ENCODE measurements around the gene HAO1.
A peak's percentile ranks its signal among the peaks of the same experiment; 100 is the strongest.
"Not testable (repeated sequence)": the region's sequence is repeated elsewhere in the genome, so short reads cannot be mapped to it uniquely, and the experiment has no call there.

The HAO1 gene

GRCh38 chr20:7850775-7851490 is 89.3 kb downstream of the HAO1 start:
- H3K36me3 Mint-ChIP-seq = no peaks in the 10 kb centered on the region
- H3K27ac Mint-ChIP-seq = no peak overlapping the region
- ATAC-seq (no peak), DNase-seq (ENCODE audit: low spot score in 2 of 2) (no peak)
- no peak overlapping the region for H3K4me3 Mint-ChIP-seq
- H3K9me3 Mint-ChIP-seq = no peaks in the 10 kb centered on the region
- no peaks in the 10 kb centered on the region for H3K4me1 Mint-ChIP-seq

DNA sequence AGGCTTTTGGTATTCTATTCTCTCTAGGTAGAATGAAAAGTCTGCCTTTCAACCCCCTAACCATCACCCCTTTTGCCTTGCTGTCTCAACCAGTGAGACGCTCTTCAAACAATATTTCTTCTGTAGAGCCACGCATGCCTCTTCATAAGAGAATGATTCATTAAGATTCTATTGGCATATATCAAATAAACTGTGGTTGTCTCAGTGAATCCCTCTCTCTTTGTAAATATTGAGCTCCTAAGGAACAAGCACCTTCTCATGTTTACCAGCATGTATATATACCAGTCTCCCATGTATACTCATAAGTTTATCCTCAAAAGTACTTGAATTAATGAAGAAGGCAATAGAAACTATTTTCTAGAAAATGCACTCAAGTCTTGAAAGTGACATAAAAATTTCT is 90.6 kb downstream of the HAO1 start:
- ATAC-seq (no peak), DNase-seq (ENCODE audit: low spot score in 2 of 2) (no peak)
- H3K36me3 Mint-ChIP-seq = no peaks in the 10 kb centered on the region
- no peak overlapping the region for H3K4me3 Mint-ChIP-seq
- H3K4me1 Mint-ChIP-seq = no peaks in the 10 kb centered on the region
- H3K27ac Mint-ChIP-seq = no peak overlapping the region
- no peaks in the 10 kb centered on the region for H3K9me3 Mint-ChIP-seq

- Mint-ChIP-seq H3K9me3 (no peaks in the 10 kb centered on the region), H3K27ac (no peak overlapping the region), H3K4me3 (no peak overlapping the region), H3K4me1 (no peaks in the 10 kb centered on the region), H3K36me3 (no peaks in the 10 kb centered on the region)
- DNase-seq (ENCODE audit: low spot score in 2 of 2) (no peak), ATAC-seq (no peak)
Measured at GRCh38 chr20:7848351-7848750, 91.9 kb downstream of the HAO1 start.

DNA sequence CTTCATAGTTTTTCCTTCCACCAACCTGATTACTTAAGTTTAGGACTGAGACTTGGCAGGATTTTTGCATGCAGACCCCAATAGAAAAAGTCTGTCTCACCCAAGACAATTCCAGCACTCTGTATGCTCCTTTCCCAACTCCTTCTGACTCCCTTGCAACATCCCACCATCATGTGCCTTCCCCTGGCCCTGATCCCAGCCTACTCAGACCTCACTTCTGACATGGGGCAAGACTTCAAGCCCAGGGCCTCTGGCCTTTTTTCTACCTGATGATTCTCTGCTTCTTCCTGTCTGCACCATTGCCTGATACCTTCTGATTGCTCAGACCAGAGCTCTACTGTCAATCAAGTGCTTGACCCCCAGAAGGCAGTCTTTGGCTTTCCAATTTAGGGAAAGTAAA is 96.6 kb downstream of the HAO1 start:
- Mint-ChIP-seq H3K27ac (no peak overlapping the region), H3K4me3 (no peak overlapping the region), H3K36me3 (no peaks in the 10 kb centered on the region), H3K9me3 (no peaks in the 10 kb centered on the region), H3K4me1 (no peaks in the 10 kb centered on the region)
- ATAC-seq (no peak), DNase-seq (ENCODE audit: low spot score in 2 of 2) (no peak)

GRCh38 chr20:7841971-7842310 is 98.3 kb downstream of the HAO1 start:
- Mint-ChIP-seq H3K27ac (no peak overlapping the region), H3K4me1 (no peaks in the 10 kb centered on the region), H3K4me3 (no peak overlapping the region), H3K9me3 (no peaks in the 10 kb centered on the region), H3K36me3 (no peaks in the 10 kb centered on the region)
- DNase-seq (ENCODE audit: low spot score in 2 of 2) = no peak
- peak; percentile 19 for ATAC-seq

GRCh38 chr20:7841291-7841970 is 98.8 kb downstream of the HAO1 start:
- H3K4me1 Mint-ChIP-seq = no peaks in the 10 kb centered on the region
- H3K9me3 Mint-ChIP-seq = no peaks in the 10 kb centered on the region
- ATAC-seq (no peak), DNase-seq (ENCODE audit: low spot score in 2 of 2) (no peak)
- H3K4me3 Mint-ChIP-seq = no peak overlapping the region
- no peaks in the 10 kb centered on the region for H3K36me3 Mint-ChIP-seq
- no peak overlapping the region for H3K27ac Mint-ChIP-seq

GRCh38 chr20:7836076-7836475 is 104.2 kb downstream of the HAO1 start:
- H3K4me1 Mint-ChIP-seq = no peaks in the 10 kb centered on the region
- H3K4me3 Mint-ChIP-seq = no peak overlapping the region
- no peak overlapping the region for H3K27ac Mint-ChIP-seq
- no peaks in the 10 kb centered on the region for H3K36me3 Mint-ChIP-seq
- DNase-seq (ENCODE audit: low spot score in 2 of 2) = no peak
- H3K9me3 Mint-ChIP-seq = no peaks in the 10 kb centered on the region
- ATAC-seq = no peak

DNA sequence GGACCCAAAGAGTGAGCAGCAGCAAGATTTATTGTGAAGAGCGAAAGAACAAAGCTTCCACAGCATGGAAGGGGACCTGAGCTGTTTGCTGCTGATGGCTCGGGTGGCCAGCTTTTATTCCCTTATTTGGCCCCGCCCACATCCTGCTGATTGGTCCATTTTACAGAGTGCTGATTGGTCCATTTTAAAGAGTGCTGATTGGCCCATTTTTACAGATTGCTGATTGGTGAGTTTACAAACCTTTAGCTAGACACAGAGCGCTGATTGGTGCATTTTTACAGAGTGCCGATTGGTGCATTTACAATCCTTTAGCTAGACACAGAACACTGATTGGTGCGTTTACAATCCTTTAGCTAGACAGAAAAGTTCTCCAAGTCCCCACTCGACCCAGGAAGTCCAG is 105.8 kb downstream of the HAO1 start:
- H3K36me3 Mint-ChIP-seq; H3K9me3 Mint-ChIP-seq; ATAC-seq; DNase-seq (ENCODE audit: low spot score in 2 of 2); H3K4me1 Mint-ChIP-seq; H3K27ac Mint-ChIP-seq; H3K4me3 Mint-ChIP-seq: not testable (repeated sequence)
